Activated naive CD8-positive, alpha-beta T cell treated with anti-CD3 and anti-CD28 coated beads, Interleukin-2, amount 10 ng/mL, durations not matched to agents 7 days and 5 days (primary cell): ENCODE data around the gene PRPF40A. TPM values are rescaled to one million over a fixed set of nuclear protein-coding genes. Genes with fewer than 3 reads are reported as not detected.

ENCODE experiments used
- ATAC-seq: fragments of 150-1000 bp; cut with Tn5 transposase; one replicate; pipeline ENCODE4 v1.10.0; 2021; ENCODE audit warnings: low read depth, moderate library complexity
- POLR2A ChIA-PET: fragments of 350-600 bp; sonication (Branson Sonifier 250); formaldehyde crosslinking; loops from one replicate; lab custom pipeline; 2021; ENCODE audit warnings: antibody characterized with exemption; lab: Charles Lee
- DNase-seq: peaks from one replicate; pipeline ENCODE4 v3.0.0; 2021
- H3K27ac Mint-ChIP-seq: one replicate; pipeline ENCODE4 v1.8.0; 2022; ENCODE audit warnings: mild to moderate bottlenecking, mixed read lengths
- H3K27me3 Mint-ChIP-seq: one replicate; pipeline ENCODE4 v1.8.0; 2022; ENCODE audit warnings: mild to moderate bottlenecking, moderate library complexity, mixed read lengths
- H3K36me3 Mint-ChIP-seq: one replicate; pipeline ENCODE4 v1.8.0; 2021; ENCODE audit warnings: mild to moderate bottlenecking, mixed read lengths
- H3K4me1 Mint-ChIP-seq: one replicate; pipeline ENCODE4 v1.8.0; 2021; ENCODE audit warnings: mixed read lengths
- H3K4me3 Mint-ChIP-seq: one replicate; pipeline ENCODE4 v1.8.0; 2022; ENCODE audit warnings: mild to moderate bottlenecking, moderate library complexity, mixed read lengths
- H3K9me3 Mint-ChIP-seq: one replicate; pipeline ENCODE4 v1.8.0; 2021; ENCODE audit warnings: mixed read lengths
- total RNA-seq, 2 experiments: library from RNA; stranded (reverse); gene quantifications; one replicate each; pipeline ENCODE4 v1.2.3, GENCODE V29; 2021

Gene PRPF40A
- total RNA-seq, 2 experiments from 2014 or later = 108 to 113 TPM

- POLR2A ChIA-PET = no interaction called here
- ATAC-seq (no peak), DNase-seq (no peak)
- peaks cover 63% of the 10 kb centered on the region for H3K36me3 Mint-ChIP-seq
- H3K4me3 Mint-ChIP-seq = no peak overlapping the region
- no peak overlapping the region for H3K27ac Mint-ChIP-seq
- H3K9me3 Mint-ChIP-seq = peaks cover 3% of the 10 kb centered on the region
- peaks cover 13% of the 10 kb centered on the region for H3K4me1 Mint-ChIP-seq
- no peaks in the 10 kb centered on the region for H3K27me3 Mint-ChIP-seq
Measured at GRCh38 chr2:152708742-152709141, 8.5 kb downstream of the PRPF40A start.

DNA sequence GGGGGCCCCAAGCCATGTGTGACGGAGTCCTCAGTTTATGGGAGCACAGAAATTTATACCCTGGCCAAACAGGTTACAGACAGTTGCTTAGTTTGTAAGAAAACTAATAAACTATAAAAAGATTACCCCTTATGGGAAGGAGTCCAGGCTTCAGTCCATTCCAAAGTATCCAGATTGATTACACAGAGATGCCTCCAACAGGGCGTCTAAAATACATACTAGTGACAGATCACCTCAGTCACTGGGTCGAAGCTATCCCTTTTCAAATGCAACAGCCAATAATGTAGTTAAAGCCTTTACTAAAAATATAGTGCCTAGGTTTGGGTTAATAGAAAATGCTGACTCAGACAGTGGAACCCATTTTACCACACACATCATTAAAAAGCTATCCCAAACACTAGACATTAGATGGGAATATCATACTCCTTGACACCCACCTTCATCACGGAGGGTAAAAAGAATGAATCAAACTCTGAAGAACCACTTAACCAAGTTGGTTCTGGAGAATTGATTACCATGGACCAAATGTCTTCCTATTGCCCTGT is 10.7 kb downstream of the PRPF40A start:
- Mint-ChIP-seq H3K9me3 (peaks cover 6% of the 10 kb centered on the region), H3K4me1 (peaks cover 9% of the 10 kb centered on the region), H3K27me3 (no peaks in the 10 kb centered on the region), H3K36me3 (peaks cover 76% of the 10 kb centered on the region), H3K4me3 (no peak overlapping the region), H3K27ac (no peak overlapping the region)
- POLR2A ChIA-PET = interaction anchor here (3.2 kb wide), 1 partner anchor 11 kb away, joined by 15 read pairs; the partner anchor contains the start of gene PRPF40A
- DNase-seq (no peak), ATAC-seq (no peak)

GRCh38 chr2:152701198-152701597 is 16.1 kb downstream of the PRPF40A start:
- peaks cover 50% of the 10 kb centered on the region for H3K36me3 Mint-ChIP-seq
- POLR2A ChIA-PET = no interaction called here
- peaks cover 6% of the 10 kb centered on the region for H3K9me3 Mint-ChIP-seq
- no peak overlapping the region for H3K27ac Mint-ChIP-seq
- no peaks in the 10 kb centered on the region for H3K27me3 Mint-ChIP-seq
- peaks cover 12% of the 10 kb centered on the region for H3K4me1 Mint-ChIP-seq
- ATAC-seq (no peak), DNase-seq (no peak)
- no peak overlapping the region for H3K4me3 Mint-ChIP-seq

DNA sequence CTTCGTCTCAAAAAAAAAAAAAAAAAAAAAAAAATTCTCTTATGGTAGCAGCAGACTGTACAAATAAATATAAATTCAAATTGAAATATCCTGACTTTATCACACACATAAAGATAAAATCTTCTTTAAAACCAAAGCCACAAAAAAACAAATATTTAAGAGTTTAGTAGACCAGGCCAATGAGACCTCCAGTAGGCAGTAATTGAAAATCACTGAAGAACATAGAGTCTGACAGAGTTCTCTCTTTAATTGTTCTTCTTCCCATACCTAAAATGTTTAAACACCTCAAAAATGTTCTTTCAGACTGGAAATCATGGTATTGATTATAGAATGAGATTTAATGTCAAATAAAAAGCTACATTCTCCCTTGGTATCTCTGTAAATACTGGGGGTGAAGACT is 20.8 kb downstream of the PRPF40A start:
- Mint-ChIP-seq H3K9me3 (peaks cover 3% of the 10 kb centered on the region), H3K4me1 (peaks cover 19% of the 10 kb centered on the region), H3K27me3 (no peaks in the 10 kb centered on the region), H3K4me3 (no peak overlapping the region), H3K36me3 (peaks cover 25% of the 10 kb centered on the region), H3K27ac (no peak overlapping the region)
- ATAC-seq (no peak), DNase-seq (no peak)
- POLR2A ChIA-PET = interaction anchor here (1.2 to 1.5 kb wide), 2 partner anchors 20 to 21 kb away, joined by 3 to 4 read pairs; partner anchors contain the start of gene PRPF40A

GRCh38 chr2:152695763-152696162 is 21.5 kb downstream of the PRPF40A start:
- DNase-seq (no peak), ATAC-seq (no peak)
- H3K4me3 Mint-ChIP-seq = no peak overlapping the region
- no peaks in the 10 kb centered on the region for H3K27me3 Mint-ChIP-seq
- peaks cover 19% of the 10 kb centered on the region for H3K4me1 Mint-ChIP-seq
- H3K9me3 Mint-ChIP-seq = no peaks in the 10 kb centered on the region
- no peak overlapping the region for H3K27ac Mint-ChIP-seq
- H3K36me3 Mint-ChIP-seq = peaks cover 21% of the 10 kb centered on the region
- POLR2A ChIA-PET = interaction anchor here (1.5 kb wide), 1 partner anchor 22 kb away, joined by 3 read pairs; the partner anchor contains the start of gene PRPF40A

DNA sequence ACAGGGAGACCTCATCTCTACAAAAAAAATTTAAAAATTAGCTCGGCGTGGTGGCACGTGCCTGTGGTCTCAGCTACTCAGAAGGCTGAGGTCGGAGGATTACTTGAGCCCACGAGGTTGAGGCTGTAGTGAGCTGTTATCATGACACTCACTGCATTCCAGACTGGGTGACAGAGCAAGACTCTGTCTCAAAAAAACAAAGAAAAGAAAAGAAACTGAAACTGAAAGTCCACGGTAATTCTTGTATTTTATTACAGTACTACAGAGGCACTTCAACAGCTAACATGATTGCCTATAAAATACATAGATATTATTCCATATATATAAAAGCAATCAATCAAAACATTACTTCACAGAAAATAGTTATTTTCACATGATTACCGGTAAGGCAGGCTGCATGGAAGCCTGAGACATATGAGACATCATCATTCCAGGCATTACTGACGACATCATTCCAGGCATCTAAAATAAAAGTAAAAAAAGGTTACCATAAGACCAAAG is 23.1 kb downstream of the PRPF40A start:
- H3K36me3 Mint-ChIP-seq = peaks cover 16% of the 10 kb centered on the region
- no peaks in the 10 kb centered on the region for H3K27me3 Mint-ChIP-seq
- H3K4me1 Mint-ChIP-seq = peaks cover 15% of the 10 kb centered on the region
- H3K9me3 Mint-ChIP-seq = no peaks in the 10 kb centered on the region
- POLR2A ChIA-PET = interaction anchor here (1.2 kb wide), 1 partner anchor 23 kb away, joined by 11 read pairs; the partner anchor contains the start of gene PRPF40A
- H3K4me3 Mint-ChIP-seq = peak overlapping the region; percentile 84
- ATAC-seq (peak; percentile 88), DNase-seq (peak; percentile 41)
- H3K27ac Mint-ChIP-seq = peak overlapping the region; percentile 91

GRCh38 chr2:152693033-152693432 is 24.2 kb downstream of the PRPF40A start:
- no peak for DNase-seq
- no peaks in the 10 kb centered on the region for H3K27me3 Mint-ChIP-seq
- H3K27ac Mint-ChIP-seq = no peak overlapping the region
- POLR2A ChIA-PET = interaction anchor here (1.2 kb wide), 1 partner anchor 24 kb away, joined by 11 read pairs; the partner anchor contains the start of gene PRPF40A
- H3K9me3 Mint-ChIP-seq = no peaks in the 10 kb centered on the region
- H3K4me1 Mint-ChIP-seq = peaks cover 15% of the 10 kb centered on the region
- no peak for ATAC-seq
- no peak overlapping the region for H3K4me3 Mint-ChIP-seq
- peaks cover 22% of the 10 kb centered on the region for H3K36me3 Mint-ChIP-seq

DNA sequence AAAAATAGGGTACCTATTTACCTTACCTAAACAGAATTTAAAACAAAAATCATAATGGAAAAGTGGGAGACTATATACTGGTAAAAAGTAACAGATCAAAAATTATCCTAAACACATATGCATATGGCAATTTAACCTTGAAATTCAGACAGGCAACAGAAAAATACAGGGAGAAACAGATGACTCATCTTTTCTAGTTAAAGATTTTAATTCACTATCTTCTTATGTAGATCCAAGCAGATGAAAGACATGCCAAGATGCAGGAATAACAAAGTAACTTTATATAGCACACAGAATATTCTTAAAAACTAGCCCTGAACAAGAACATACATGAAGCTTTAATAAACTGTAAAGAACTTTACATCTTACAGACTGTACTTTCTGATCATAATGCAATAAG is 30.9 kb downstream of the PRPF40A start:
- no peaks in the 10 kb centered on the region for H3K9me3 Mint-ChIP-seq
- H3K27ac Mint-ChIP-seq = no peak overlapping the region
- H3K4me1 Mint-ChIP-seq = peaks cover 6% of the 10 kb centered on the region
- peaks cover 18% of the 10 kb centered on the region for H3K36me3 Mint-ChIP-seq
- no peak for DNase-seq
- no peak overlapping the region for H3K4me3 Mint-ChIP-seq
- POLR2A ChIA-PET = no interaction called here
- H3K27me3 Mint-ChIP-seq = no peaks in the 10 kb centered on the region
- ATAC-seq = no peak

GRCh38 chr2:152683400-152683799 is 33.9 kb downstream of the PRPF40A start:
- H3K4me1 Mint-ChIP-seq = peaks cover 4% of the 10 kb centered on the region
- DNase-seq = no peak
- peaks cover 21% of the 10 kb centered on the region for H3K36me3 Mint-ChIP-seq
- no peak for ATAC-seq
- POLR2A ChIA-PET = no interaction called here
- no peaks in the 10 kb centered on the region for H3K27me3 Mint-ChIP-seq
- H3K4me3 Mint-ChIP-seq = no peak overlapping the region
- H3K27ac Mint-ChIP-seq = no peak overlapping the region
- H3K9me3 Mint-ChIP-seq = no peaks in the 10 kb centered on the region

DNA sequence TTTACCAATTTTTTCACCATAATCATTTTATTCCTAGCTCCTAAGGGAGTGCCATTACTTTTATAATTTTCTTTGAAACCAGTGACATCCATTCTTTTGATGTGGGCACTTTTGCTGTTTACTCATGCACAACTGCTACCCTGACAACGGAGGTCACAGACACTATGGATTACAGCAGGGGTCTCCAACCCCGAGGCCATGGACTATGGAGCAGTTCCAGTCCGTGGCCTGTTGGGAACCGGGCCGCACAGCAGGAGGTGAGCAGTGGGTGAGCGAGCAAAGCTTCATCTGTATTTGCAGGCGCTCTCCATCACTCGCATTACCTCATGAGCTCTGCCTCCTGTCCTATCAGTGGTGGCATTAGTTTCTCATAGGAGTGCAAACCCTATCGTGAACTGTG is 34.6 kb downstream of the PRPF40A start:
- no peak for ATAC-seq
- Mint-ChIP-seq H3K27me3 (no peaks in the 10 kb centered on the region), H3K36me3 (peaks cover 16% of the 10 kb centered on the region), H3K9me3 (no peaks in the 10 kb centered on the region), H3K4me1 (peaks cover 4% of the 10 kb centered on the region), H3K27ac (no peak overlapping the region), H3K4me3 (no peak overlapping the region)
- no peak for DNase-seq
- POLR2A ChIA-PET = no interaction called here

DNA sequence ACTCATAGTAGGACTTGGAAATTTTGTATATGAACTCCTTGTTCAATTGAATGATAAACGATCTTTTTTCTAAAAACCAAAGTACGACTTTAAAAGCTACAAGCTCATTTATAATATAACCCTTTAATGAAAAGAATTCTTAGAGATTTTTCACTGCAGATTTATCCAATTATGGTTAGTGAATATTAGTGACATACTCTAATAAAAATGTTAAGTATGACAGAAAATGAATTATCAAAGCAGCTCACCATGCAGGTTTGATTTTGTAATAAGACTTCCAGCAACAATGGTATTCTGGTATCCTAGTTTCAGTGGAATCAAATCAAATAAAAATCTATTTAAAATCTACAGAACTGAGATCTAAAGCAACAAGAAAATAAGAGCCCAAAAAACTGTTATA is 38.5 kb downstream of the PRPF40A start:
- ATAC-seq = no peak
- no peak for DNase-seq
- POLR2A ChIA-PET = no interaction called here
- no peaks in the 10 kb centered on the region for H3K4me1 Mint-ChIP-seq
- H3K36me3 Mint-ChIP-seq = peaks cover 10% of the 10 kb centered on the region
- H3K27ac Mint-ChIP-seq = no peak overlapping the region
- H3K9me3 Mint-ChIP-seq = no peaks in the 10 kb centered on the region
- no peak overlapping the region for H3K4me3 Mint-ChIP-seq
- no peaks in the 10 kb centered on the region for H3K27me3 Mint-ChIP-seq

- ATAC-seq (no peak), DNase-seq (no peak)
- no peaks in the 10 kb centered on the region for H3K9me3 Mint-ChIP-seq
- H3K4me3 Mint-ChIP-seq = no peak overlapping the region
- no peaks in the 10 kb centered on the region for H3K4me1 Mint-ChIP-seq
- H3K27me3 Mint-ChIP-seq = no peaks in the 10 kb centered on the region
- POLR2A ChIA-PET = no interaction called here
- H3K36me3 Mint-ChIP-seq = peaks cover 16% of the 10 kb centered on the region
- H3K27ac Mint-ChIP-seq = no peak overlapping the region
Measured at GRCh38 chr2:152676461-152676860, 40.8 kb downstream of the PRPF40A start.

- no peaks in the 10 kb centered on the region for H3K9me3 Mint-ChIP-seq
- peaks cover 11% of the 10 kb centered on the region for H3K36me3 Mint-ChIP-seq
- DNase-seq (no peak), ATAC-seq (no peak)
- H3K27ac Mint-ChIP-seq = no peak overlapping the region
- no peaks in the 10 kb centered on the region for H3K4me1 Mint-ChIP-seq
- no peaks in the 10 kb centered on the region for H3K27me3 Mint-ChIP-seq
- no peak overlapping the region for H3K4me3 Mint-ChIP-seq
- POLR2A ChIA-PET = no interaction called here
Measured at GRCh38 chr2:152674334-152674733, 42.9 kb downstream of the PRPF40A start.

DNA sequence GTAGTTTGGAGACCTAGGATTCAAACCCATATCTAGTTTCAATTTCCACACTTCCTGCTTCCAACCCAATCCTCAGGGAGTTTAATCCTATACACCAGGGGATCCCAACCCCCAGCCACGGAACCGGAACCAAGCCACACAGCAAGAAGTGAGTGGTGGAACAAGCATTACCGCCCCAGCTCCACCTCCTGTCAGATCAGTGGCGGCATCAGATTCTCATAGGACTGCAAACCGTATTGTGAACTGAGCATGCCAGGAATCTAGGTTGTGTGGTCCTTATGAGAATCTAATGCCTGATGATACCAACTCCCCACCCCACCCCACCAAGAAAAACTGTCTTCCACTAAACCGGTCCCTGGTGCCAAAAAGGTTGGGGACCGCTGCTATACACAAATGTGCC is 52.5 kb downstream of the PRPF40A start:
- Mint-ChIP-seq H3K36me3 (peaks cover 25% of the 10 kb centered on the region), H3K27me3 (no peaks in the 10 kb centered on the region), H3K4me3 (no peak overlapping the region), H3K4me1 (no peaks in the 10 kb centered on the region), H3K27ac (no peak overlapping the region), H3K9me3 (no peaks in the 10 kb centered on the region)
- no peak for ATAC-seq
- DNase-seq = no peak
- POLR2A ChIA-PET = no interaction called here
